GM15510 (cell line): Measurements from ENCODE around the gene CRB1.

Source experiments
- POLR2A ChIP-seq: IDR thresholded peaks from 3 replicates; pipeline ENCODE4 v1.6.1; 2011; ENCODE audit warnings: borderline replicate concordance; ENCODE audit not compliant: insufficient read length; ENCODE audit errors: extremely low read depth

CRB1 gene

DNA sequence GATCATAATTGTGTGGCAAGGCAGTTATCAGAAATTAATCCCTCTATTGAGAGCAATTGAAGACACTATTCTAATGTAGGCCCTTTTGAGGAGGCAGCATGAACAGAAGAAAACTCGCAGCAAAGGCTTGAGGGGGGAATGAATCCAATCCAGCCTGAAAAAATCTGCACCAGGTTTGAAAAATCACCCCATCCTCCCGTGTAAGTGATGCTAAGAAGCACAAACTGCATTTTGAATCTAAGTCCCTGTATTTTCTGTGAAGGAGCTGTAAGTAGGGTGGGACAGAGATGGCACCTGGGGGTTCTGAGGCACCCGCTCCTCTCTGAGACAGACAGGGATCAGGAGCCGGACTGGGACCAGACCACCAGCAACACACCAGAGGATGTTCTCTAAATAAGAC is at the start of gene CRB1:
Gene CRB1 (plus strand): TSS at position 241 of the 400 bp plus-strand sequence. CDS start 161 bp downstream, outside the sequence.
- no peak for TF ChIP-seq POLR2A

DNA sequence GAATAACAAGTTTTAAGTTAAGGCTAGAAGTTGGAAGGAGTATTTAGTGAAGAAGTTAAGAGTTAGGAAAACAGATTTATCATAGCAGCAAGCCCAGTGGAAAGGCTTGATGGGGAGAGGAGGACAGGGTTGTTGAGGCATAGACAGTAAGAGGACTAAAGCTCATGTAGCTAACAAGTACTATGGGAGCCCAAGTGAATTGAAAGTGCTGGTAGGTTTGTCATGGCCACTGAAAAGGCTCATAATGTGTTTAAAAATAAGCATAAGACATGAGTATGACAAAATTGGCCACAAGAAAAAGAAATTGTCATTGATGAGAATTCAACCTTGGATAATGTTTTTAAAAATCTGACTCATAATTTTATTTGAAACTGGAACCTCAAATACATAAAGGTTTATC is 49.2 kb upstream of the CRB1 start:
- no peak for TF ChIP-seq POLR2A

DNA sequence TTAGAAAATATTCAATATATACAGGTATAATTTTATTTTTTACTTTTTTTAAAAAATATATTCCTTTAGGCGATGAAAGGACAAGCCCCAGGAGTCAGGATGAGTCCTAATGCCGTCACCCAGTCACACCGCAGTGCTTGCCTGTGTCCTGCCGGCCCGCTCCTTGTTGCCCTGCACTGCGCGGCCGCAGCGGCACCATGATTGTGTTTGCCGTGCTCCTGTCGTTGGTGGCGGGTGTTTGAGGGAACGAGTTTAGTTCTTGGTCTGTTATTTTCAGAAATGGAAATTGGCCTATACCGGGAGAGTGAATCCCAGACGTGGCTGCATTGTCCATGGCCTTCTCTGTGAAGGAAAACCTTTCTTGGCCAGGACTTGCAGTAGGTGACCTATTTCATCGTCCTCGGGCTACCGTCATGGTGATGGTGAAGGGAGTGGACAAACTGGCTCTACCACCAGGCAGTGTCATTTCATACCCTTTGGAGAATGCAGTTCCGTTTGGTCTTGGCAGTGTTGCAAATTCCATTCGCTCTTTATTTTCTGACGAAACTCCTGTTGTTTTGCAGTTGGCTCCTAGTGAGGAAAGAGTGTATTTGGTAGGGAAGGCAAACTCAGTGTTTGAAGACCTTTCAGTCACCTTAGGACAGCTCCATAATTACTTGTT is 45.9 kb upstream of the CRB1 start:
- no peak for TF ChIP-seq POLR2A

DNA sequence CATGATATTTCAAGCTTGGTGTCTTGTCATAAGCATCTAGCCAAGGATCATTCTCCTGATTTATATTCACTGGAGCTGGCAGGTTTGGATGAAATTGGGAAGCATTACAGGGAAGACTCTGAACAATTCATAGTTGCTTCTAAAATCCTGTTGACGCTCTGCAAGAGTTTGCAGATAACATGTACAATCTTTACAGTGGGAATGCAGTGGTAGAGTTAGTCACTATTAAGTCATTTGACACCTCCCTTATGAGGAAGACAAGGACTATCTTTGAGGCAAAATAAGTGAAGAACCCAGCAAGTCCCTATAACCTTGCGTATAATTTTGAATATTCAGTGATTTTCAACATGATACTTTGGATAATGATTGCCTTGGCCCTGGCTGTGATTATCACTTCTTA is 45.3 kb upstream of the CRB1 start:
- TF ChIP-seq POLR2A = no peak

DNA sequence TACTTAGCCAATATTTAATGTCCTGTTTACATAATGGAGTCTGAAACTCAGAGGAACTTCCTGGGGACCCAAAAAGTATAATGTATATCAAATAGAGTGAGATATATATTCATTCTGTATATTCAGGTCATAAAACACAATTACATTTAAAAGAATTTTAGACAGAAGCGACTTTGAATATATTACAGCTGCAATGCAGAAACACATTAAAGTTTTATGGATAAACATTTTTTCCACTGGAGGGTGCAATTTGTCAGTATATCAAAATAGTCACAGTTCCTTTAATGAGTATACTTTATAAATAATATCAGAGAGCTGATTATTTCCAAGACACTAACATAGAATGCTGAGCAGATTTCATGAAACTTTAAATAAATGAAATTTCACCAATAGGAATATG is 43.9 kb upstream of the CRB1 start:
- no peak for TF ChIP-seq POLR2A

DNA sequence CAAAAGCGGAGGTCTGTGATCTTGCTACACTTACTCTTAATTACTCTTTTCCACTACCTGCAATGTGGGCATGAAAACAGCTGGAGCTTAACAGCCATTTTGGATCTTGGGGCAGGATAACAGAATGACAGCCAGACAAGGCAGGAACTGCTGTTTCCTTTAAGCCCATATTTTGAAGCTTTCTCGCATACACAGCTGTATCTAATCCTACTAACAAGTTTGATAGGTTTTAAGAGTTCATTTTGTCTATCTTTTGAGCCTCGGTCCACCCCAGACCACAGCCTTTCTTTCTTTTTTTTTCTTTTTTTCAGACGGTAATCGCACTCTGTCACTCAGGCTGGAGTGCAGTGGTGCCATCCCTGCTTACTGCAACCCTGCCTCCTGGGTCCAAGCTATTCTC is 42.4 kb upstream of the CRB1 start:
- no peak for TF ChIP-seq POLR2A

DNA sequence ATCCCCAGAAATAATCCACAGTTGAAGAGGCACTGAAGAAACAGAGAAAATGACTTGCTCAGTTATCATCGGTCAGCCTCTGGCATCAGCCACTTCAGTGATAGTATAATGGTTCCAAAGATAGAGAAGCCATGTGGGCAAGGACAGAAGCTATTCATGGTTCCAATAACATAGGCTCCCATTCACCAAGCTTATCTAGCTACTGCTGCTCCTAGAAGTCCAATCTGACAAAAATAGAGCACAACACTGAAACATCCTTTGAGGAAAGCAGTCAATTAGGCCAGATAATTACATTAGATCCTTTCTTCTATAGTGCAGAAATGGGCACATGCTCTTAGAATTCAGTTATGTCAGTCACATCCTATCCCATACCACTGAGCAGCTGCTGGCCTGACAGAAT is 33.5 kb upstream of the CRB1 start:
- no peak for TF ChIP-seq POLR2A

DNA sequence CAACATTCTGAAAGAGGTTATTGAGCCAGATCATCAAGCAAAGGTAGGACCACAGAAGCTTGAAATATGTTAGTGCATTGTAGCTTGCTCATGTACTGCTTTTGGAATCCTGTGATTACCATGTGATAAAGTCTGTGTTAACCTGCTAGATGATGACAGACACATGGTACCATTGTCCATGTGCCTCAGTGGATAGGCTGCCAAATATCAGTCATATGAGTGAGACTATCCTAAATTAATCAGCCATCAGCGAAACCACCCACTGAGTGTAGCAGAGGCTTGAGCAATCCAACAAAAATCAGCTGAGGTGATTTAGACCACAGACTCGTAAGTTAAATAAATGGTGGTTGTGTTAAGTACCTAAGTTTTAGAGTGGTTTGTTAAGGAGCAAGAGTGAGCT is 32.7 kb upstream of the CRB1 start:
- no peak for TF ChIP-seq POLR2A

DNA sequence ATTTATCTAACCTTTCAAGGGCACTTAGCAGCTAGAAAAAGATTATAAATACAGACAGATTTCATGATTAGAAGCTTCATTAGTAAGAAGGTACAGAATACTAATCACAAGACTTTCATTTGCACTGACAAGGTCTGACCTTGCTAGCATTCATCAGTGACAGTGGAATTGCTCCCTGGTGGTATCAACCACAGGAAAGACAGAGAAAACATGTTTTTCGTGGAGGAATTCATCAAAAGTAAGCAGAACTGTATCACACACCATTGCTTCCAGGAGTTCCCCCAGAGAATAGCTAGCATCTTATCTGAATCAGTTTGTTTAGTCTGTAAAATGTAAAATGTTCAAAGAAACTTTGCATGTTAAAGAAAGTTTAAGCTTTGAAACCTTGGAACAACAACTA is 20.6 kb upstream of the CRB1 start:
- no peak for TF ChIP-seq POLR2A

DNA sequence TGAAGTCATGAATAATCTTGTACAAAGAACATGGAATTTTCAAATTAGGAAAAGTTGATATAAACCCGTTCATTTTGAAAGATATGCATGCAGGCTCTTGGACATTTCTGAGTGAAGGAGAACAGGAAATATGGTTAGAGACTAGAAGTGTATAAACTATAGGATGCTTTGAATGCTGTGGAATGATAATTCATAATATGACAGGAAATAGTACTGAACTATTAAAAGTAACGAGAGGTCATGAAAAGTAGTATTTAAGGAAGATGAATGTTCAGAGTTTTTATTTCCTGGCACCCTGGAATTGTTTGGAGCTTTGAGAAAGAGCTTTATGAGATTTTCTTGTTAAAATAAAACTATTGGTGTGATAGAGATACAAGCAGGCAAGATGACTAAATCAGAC is 18.7 kb upstream of the CRB1 start:
- TF ChIP-seq POLR2A = no peak

DNA sequence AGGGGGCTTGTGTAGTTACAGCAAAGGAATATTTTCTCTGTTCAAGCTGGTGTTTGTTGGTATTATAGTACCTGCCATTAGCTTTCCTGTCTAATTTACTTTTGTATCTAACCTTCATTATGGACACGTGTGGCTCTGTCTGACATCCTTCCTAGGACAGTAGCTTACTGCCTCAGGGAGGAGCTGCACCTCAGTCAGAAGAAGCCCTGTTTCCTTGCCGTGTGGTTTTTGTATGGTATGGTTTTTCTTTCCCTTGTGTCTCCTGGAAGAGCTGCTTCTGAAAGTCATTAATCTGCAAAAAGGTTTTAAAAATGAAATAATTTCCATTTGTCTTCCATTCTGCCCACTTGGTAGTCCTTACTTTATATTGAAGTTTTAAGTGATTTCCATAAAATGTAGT is 17.4 kb upstream of the CRB1 start:
- TF ChIP-seq POLR2A = no peak

DNA sequence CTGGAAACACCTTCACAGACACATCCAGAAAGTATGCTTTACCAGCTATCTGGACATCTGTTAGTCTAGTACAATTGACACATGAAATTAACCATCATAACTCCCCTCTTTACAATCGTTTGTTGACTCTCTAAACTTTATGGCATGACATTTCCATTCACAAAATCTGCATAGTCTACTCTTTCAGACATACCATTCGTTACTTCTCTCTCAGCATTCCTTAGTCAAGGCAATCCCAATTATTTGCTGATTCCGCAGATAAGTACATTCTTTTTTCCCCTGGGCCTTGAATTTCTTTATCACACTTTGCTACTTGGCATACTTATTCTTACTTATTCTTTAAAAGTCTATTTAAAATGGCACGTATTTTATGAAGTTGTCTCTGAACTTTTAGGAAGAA is 15.1 kb upstream of the CRB1 start:
- TF ChIP-seq POLR2A = no peak

DNA sequence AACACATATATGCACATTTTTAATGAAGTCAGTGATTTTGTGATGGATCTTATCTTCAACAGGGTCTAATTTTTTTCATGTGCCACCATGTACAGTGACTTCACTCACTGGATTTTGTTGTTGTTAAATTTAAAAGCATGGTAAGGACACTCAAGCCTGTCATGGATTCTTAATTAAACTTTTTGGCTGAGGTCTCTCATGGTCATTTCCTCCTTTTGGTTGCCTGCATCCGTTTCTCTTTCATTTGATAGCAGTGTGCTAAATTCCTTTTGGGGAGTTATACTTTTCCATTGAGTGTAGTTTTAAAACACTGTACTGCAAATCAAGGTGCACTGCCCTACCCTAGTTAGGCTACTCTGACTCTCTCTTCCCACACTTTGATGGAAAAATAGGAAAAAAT is 13.2 kb upstream of the CRB1 start:
- no peak for TF ChIP-seq POLR2A

DNA sequence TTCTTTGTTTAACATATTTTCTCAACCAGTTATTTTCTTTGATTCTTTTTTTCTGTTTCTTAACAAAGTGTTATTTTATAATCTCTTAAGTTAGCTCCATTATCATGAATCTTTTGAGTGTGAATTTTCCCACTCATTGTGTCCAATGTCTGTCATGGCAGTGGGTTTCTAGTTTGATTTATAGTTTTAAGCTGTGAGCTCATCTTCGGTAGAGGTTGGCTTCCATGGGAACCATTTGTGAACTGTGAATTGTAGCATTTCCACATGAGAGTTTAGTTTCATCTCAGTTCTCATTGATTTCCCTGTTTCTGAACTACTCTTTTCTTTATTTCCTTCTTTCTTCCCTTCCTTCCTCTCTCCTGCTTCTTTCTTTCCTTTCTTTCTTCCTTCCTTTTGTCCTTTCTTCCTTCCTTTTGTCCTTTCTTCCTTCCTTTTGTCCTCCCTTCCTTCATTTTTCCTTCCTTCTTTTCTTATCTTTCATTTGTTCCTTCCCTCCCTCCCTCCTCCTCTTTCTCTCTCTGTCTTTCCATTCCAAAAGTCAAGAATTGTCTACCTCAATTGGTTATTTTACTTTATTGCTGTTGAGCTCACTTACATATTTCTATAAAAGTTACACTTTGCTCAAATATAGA is 3.0 kb upstream of the CRB1 start:
- no peak for TF ChIP-seq POLR2A

DNA sequence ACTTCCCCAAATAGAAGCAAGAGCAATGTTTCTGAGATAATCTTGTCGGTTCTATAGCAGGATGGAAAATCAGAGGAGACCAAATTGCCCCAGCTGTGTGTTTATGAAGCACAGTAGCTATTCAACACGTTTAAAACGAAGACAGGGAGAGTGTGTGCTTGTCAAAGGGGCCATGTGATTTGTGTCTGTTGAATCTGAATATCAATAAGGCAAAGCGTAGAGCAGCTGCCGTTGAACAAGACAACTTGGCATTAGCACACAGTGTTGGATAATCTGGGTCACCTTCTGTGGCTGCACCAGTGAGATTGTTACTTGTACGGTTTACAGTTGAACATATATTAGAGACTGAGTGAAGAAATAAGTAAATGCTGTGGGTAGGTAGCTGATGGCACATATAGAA is 1.0 kb downstream of the CRB1 start:
- TF ChIP-seq POLR2A = no peak

DNA sequence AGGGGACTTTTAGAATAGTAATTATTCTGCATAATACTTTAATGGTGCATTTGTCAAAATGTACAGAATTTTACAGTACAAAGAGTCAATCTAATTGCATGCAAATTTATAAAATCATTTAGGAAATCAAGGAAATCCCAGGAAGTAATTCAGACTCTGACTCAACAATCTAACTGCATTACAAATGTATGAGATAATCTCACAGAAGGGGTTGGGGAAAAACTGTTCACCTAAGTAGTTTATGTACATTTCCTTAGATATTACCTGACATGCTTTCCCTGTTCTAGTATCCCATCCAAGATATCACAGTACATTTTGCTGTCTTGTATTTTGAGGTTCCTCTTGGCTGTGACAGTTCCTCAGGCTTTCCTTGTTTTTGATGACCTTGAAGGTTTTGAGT is 4.7 kb downstream of the CRB1 start:
- no peak for TF ChIP-seq POLR2A
